ENCODE data around the gene PLEK2. TPM values are rescaled to one million over a fixed set of nuclear protein-coding genes. Genes with fewer than 3 reads are reported as not detected.
"Not testable (repeated sequence)": the region's sequence is repeated elsewhere in the genome, so short reads cannot be mapped to it uniquely, and the experiment has no call there.

Gene PLEK2
- total RNA-seq, 1 donor, result 2.5 TPM

- TF ChIP-seq, protein P1, sequence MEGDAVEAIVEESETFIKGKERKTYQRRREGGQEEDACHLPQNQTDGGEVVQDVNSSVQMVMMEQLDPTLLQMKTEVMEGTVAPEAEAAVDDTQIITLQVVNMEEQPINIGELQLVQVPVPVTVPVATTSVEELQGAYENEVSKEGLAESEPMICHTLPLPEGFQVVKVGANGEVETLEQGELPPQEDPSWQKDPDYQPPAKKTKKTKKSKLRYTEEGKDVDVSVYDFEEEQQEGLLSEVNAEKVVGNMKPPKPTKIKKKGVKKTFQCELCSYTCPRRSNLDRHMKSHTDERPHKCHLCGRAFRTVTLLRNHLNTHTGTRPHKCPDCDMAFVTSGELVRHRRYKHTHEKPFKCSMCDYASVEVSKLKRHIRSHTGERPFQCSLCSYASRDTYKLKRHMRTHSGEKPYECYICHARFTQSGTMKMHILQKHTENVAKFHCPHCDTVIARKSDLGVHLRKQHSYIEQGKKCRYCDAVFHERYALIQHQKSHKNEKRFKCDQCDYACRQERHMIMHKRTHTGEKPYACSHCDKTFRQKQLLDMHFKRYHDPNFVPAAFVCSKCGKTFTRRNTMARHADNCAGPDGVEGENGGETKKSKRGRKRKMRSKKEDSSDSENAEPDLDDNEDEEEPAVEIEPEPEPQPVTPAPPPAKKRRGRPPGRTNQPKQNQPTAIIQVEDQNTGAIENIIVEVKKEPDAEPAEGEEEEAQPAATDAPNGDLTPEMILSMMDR (IDR thresholded peaks at IDR 0.05; ENCODE audit: extremely low read depth, low read depth, low read length), result no peak
- no peak overlapping the region for H2AFZ ChIP-seq (ENCODE audit: low read length)
- H3K9me3 ChIP-seq (ENCODE audit: low read depth, low read length), result no peaks in the 10 kb centered on the region
- no peak overlapping the region for H3K4me3 ChIP-seq (ENCODE audit: insufficient read depth, low read length)
- no peaks in the 10 kb centered on the region for H3K79me2 ChIP-seq (ENCODE audit: insufficient read depth, low read length)
- H3K27me3 ChIP-seq (ENCODE audit: insufficient read depth, low read length), result peaks cover 40% of the 10 kb centered on the region
- H3K4me1 ChIP-seq (ENCODE audit: insufficient read depth, low read length), result no peaks in the 10 kb centered on the region
- no peaks in the 10 kb centered on the region for H3K36me3 ChIP-seq (ENCODE audit: insufficient read depth, low read length)
- DNase-seq (ENCODE audit: insufficient read length, low spot score, missing footprints), result no peak
- no peak overlapping the region for H3K27ac ChIP-seq (ENCODE audit: low read depth, low read length)
- no peaks in the 10 kb centered on the region for H4K20me1 ChIP-seq (ENCODE audit: insufficient read depth, low read length)
- H3K4me2 ChIP-seq (ENCODE audit: insufficient read depth, low read length), result no peak overlapping the region
Measured at GRCh38 chr14:67456732-67457131, 44.8 kb upstream of the PLEK2 start.

DNA sequence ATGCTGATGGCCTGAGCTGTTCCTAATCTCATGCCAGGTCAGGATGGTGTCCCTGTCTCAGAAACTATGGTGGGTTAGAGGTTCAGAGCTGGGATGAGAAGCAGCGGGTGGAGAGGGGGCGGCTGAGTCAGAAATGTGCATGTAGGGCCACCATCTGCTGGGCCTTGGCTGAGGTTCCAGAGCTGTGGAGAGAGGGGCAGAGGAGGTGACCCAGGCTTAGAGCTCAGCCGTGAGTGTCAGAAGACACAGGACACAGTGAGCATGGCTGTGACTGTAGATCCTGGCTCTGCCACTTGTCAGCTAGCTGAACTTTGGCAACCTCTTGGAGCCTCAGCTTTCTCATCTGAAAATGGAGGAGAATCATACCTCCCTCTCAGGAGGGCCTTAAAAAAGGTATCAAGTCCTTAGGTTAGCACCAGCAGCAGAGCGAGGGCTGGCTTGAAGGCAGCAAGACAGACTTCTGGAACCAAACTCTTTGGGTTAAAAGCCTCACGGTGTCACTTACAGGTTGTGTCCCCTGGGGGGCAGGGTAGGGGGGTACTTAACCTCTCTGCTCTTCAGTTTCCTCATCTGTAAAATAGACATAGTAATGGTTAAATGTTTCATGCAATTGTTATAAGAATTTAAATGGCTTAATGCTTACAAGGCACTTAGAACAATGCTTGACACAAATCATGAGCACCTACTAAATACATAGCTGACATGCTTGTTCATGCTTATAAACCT, 41.8 kb upstream of the PLEK2 start:
- TF ChIP-seq, protein P1 (IDR thresholded peaks at IDR 0.05; ENCODE audit: extremely low read depth, low read depth, low read length), result no peak

DNA sequence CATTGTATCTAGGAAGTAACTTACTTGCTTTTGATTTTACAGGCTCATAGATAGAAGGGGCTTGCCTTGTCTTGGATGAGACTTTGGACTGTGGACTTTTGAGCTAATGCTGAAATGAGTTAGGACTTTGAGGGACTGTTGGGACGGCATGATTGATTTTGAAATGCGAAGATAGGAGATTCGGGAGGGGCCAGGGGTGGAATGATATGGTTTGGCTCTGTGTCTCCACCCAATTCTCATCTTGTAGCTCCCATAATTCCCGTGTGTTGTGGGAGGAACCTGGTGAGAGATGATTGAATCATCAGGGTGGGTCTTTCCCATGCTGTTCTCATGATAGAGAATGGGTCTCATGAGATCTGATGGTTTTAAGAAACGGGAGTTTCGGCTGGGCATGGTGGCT, 39.7 kb upstream of the PLEK2 start:
- not testable (repeated sequence) for H3K4me3 ChIP-seq (ENCODE audit: insufficient read depth, low read length); DNase-seq (ENCODE audit: insufficient read length, low spot score, missing footprints); H3K79me2 ChIP-seq (ENCODE audit: insufficient read depth, low read length); H2AFZ ChIP-seq (ENCODE audit: low read length); H3K9me3 ChIP-seq (ENCODE audit: low read depth, low read length); H4K20me1 ChIP-seq (ENCODE audit: insufficient read depth, low read length); H3K27ac ChIP-seq (ENCODE audit: low read depth, low read length); H3K4me1 ChIP-seq (ENCODE audit: insufficient read depth, low read length); H3K4me2 ChIP-seq (ENCODE audit: insufficient read depth, low read length); H3K27me3 ChIP-seq (ENCODE audit: insufficient read depth, low read length); H3K36me3 ChIP-seq (ENCODE audit: insufficient read depth, low read length)

More for the DNA sequence above, 41.8 kb upstream of the PLEK2 start:
- Histone ChIP-seq H3K79me2 (ENCODE audit: insufficient read depth, low read length) (no peaks in the 10 kb centered on the region), H2AFZ (ENCODE audit: low read length) (no peak overlapping the region), H3K4me3 (ENCODE audit: insufficient read depth, low read length) (no peak overlapping the region), H3K9me3 (ENCODE audit: low read depth, low read length) (no peaks in the 10 kb centered on the region), H3K4me1 (ENCODE audit: insufficient read depth, low read length) (no peaks in the 10 kb centered on the region), H3K36me3 (ENCODE audit: insufficient read depth, low read length) (no peaks in the 10 kb centered on the region), H3K27ac (ENCODE audit: low read depth, low read length) (no peak overlapping the region), H3K27me3 (ENCODE audit: insufficient read depth, low read length) (peaks cover 26% of the 10 kb centered on the region), H3K4me2 (ENCODE audit: insufficient read depth, low read length) (no peak overlapping the region), H4K20me1 (ENCODE audit: insufficient read depth, low read length) (no peaks in the 10 kb centered on the region)
- DNase-seq (ENCODE audit: insufficient read length, low spot score, missing footprints), result no peak

GRCh38 chr14:67449096-67449495, 37.1 kb upstream of the PLEK2 start:
- Histone ChIP-seq H3K4me2 (ENCODE audit: insufficient read depth, low read length) (no peak overlapping the region), H3K27me3 (ENCODE audit: insufficient read depth, low read length) (peaks cover 12% of the 10 kb centered on the region), H3K27ac (ENCODE audit: low read depth, low read length) (no peak overlapping the region), H4K20me1 (ENCODE audit: insufficient read depth, low read length) (no peaks in the 10 kb centered on the region), H3K79me2 (ENCODE audit: insufficient read depth, low read length) (no peaks in the 10 kb centered on the region), H3K4me1 (ENCODE audit: insufficient read depth, low read length) (peaks cover 8% of the 10 kb centered on the region), H3K9me3 (ENCODE audit: low read depth, low read length) (no peaks in the 10 kb centered on the region), H3K4me3 (ENCODE audit: insufficient read depth, low read length) (no peak overlapping the region), H2AFZ (ENCODE audit: low read length) (no peak overlapping the region), H3K36me3 (ENCODE audit: insufficient read depth, low read length) (no peaks in the 10 kb centered on the region)
- TF ChIP-seq, protein P1 (IDR thresholded peaks at IDR 0.05; ENCODE audit: extremely low read depth, low read depth, low read length), result no peak
- DNase-seq (ENCODE audit: insufficient read length, low spot score, missing footprints), result no peak
